IMR-90 (cell line): ENCODE data around the gene IL12RB1. TPM values are rescaled to one million over a fixed set of nuclear protein-coding genes. Genes with fewer than 3 reads are reported as not detected.

Experiments
- ATAC-seq: fragments of 200-7000 bp; cut with Tn5 transposase; 2 replicates; pipeline ENCODE4 v1.9.1; 2020; ENCODE audit warnings: low read depth, mild to moderate bottlenecking, moderate library complexity
- BruUV-seq: library from RNA; stranded (reverse); fragments of 400-500 nt; replicated peaks from 2 replicates; lab custom pipeline; 2021; lab: Mats Ljungman, UMichigan
- CTCF ChIA-PET: fragments of 300-600 bp; formaldehyde crosslinking; extraction: SDS; loops from one replicate; lab custom pipeline; 2021; ENCODE audit warnings: antibody characterized with exemption; lab: Yijun Ruan, JAX
- POLR2A ChIA-PET: fragments of 300-600 bp; sonication (Branson Sonifier 250); formaldehyde crosslinking; loops from one replicate; lab custom pipeline; 2022; ENCODE audit warnings: antibody characterized with exemption; ENCODE audit not compliant: unreplicated experiment; lab: Charles Lee
- DNase-seq: peaks from one replicate; pipeline ENCODE4 v3.0.0; 2013
- H2AFZ ChIP-seq: replicated peaks from 2 replicates; pipeline ENCODE3; 2013; ENCODE audit warnings: low read length, mild to moderate bottlenecking; ENCODE audit not compliant: poor library complexity
- H2AK5ac ChIP-seq: 2 replicates; pipeline ENCODE4 v1.6.1; 2013; ENCODE audit warnings: low read depth, low read length, inconsistent platforms
- H2AK9ac ChIP-seq: replicated peaks from 2 replicates; pipeline ENCODE3; 2013; ENCODE audit warnings: mild to moderate bottlenecking, low read depth, low read length, moderate library complexity; ENCODE audit not compliant: poor library complexity
- H2BK120ac ChIP-seq: 2 replicates; pipeline ENCODE4 v1.6.1; 2013; ENCODE audit warnings: low read depth, low read length, inconsistent platforms
- H2BK15ac ChIP-seq: 3 replicates; pipeline ENCODE4 v1.6.1; 2013; ENCODE audit warnings: low read depth, low read length, inconsistent platforms
- H2BK20ac ChIP-seq: 2 replicates; pipeline ENCODE4 v1.6.1; 2013; ENCODE audit warnings: low read depth, mild to moderate bottlenecking, inconsistent platforms, low read length, moderate library complexity
- H2BK5ac ChIP-seq: 2 replicates; pipeline ENCODE4 v1.6.1; 2013; ENCODE audit warnings: mild to moderate bottlenecking, low read depth, low read length, inconsistent platforms; ENCODE audit not compliant: poor library complexity, severe bottlenecking
- H3K14ac ChIP-seq: replicated peaks from 2 replicates; pipeline ENCODE4 v1.6.1; 2013; ENCODE audit warnings: low read depth, low read length, inconsistent platforms
- H3K18ac ChIP-seq: 2 replicates; pipeline ENCODE4 v1.6.1; 2013; ENCODE audit warnings: low read depth, low read length, control low read depth
- H3K23ac ChIP-seq: 2 replicates; pipeline ENCODE4 v1.6.1; 2013; ENCODE audit warnings: low read depth, low read length, inconsistent platforms
- H3K27ac ChIP-seq: 2 replicates; pipeline ENCODE4 v1.5.1; 2013; ENCODE audit warnings: mild to moderate bottlenecking, control low read depth, low read length; ENCODE audit not compliant: insufficient read depth
- H3K27me3 ChIP-seq: 2 replicates; pipeline ENCODE4 v1.6.1; 2013; ENCODE audit warnings: low read length; ENCODE audit not compliant: control insufficient read depth, insufficient read depth
- H3K36me3 ChIP-seq: 2 replicates; pipeline ENCODE4 v1.6.1; 2013; ENCODE audit warnings: low read length, mixed read lengths; ENCODE audit not compliant: control insufficient read depth, insufficient read depth
- H3K4ac ChIP-seq: 2 replicates; pipeline ENCODE4 v1.6.1; 2013; ENCODE audit warnings: low read depth, low read length, inconsistent platforms
- H3K4me1 ChIP-seq: 2 replicates; pipeline ENCODE4 v1.6.1; 2013; ENCODE audit warnings: low read length, mixed read lengths; ENCODE audit not compliant: control insufficient read depth, insufficient read depth
- H3K4me2 ChIP-seq: 2 replicates; pipeline ENCODE4 v1.6.1; 2013; ENCODE audit warnings: low read depth, mild to moderate bottlenecking, control low read depth, low read length, moderate library complexity
- H3K4me3 ChIP-seq: 2 replicates; pipeline ENCODE4 v1.5.1; 2013; ENCODE audit warnings: low read depth, mild to moderate bottlenecking, control low read depth, low read length, moderate library complexity; ENCODE audit not compliant: insufficient read depth
- H3K56ac ChIP-seq: 2 replicates; pipeline ENCODE4 v1.6.1; 2013; ENCODE audit warnings: low read length, inconsistent platforms; ENCODE audit not compliant: insufficient read depth; ENCODE audit errors: extremely low read depth
- H3K79me1 ChIP-seq, 2 experiments: 2 replicates each; pipeline ENCODE4 v1.6.1; 2013; ENCODE audit warnings: low read length in 2 of 2, inconsistent platforms in 1 of 2, low read depth in 1 of 2
- H3K9ac ChIP-seq: 2 replicates; pipeline ENCODE4 v1.6.1; 2013; ENCODE audit warnings: low read depth, low read length, control low read depth
- H3K9me1 ChIP-seq: 2 replicates; pipeline ENCODE4 v1.6.1; 2013; ENCODE audit warnings: low read length, inconsistent platforms; ENCODE audit not compliant: insufficient read depth
- H3K9me3 ChIP-seq: 2 replicates; pipeline ENCODE4 v1.6.1; 2013; ENCODE audit warnings: low read length; ENCODE audit not compliant: control insufficient read depth, insufficient read depth
- H4K20me1 ChIP-seq: 2 replicates; pipeline ENCODE4 v1.6.1; 2013; ENCODE audit warnings: low read length, inconsistent platforms; ENCODE audit not compliant: insufficient read depth
- H4K5ac ChIP-seq: 2 replicates; pipeline ENCODE4 v1.6.1; 2013; ENCODE audit warnings: mild to moderate bottlenecking, low read depth, low read length, control low read depth
- H4K8ac ChIP-seq, 2 experiments: 2 replicates each; pipeline ENCODE4 v1.6.1; 2013; ENCODE audit warnings: low read depth in 2 of 2, low read length in 2 of 2, control low read depth in 1 of 2, inconsistent platforms in 1 of 2
- H4K91ac ChIP-seq: 2 replicates; pipeline ENCODE4 v1.6.1; 2013; ENCODE audit warnings: low read depth, low read length, inconsistent platforms; ENCODE audit not compliant: insufficient read depth
- FOS ChIP-seq: fragments of 150-350 bp; IDR thresholded peaks from 2 replicates; pipeline ENCODE4 v1.6.1; 2016; ENCODE audit warnings: low read depth, low read length
- RAD21 ChIP-seq: IDR thresholded peaks from 2 replicates; pipeline ENCODE4 v1.6.1; 2012; ENCODE audit warnings: low read length, improper control_type of control experiment
- RCOR1 ChIP-seq: IDR thresholded peaks from 2 replicates; pipeline ENCODE4 v1.6.1; 2012; ENCODE audit warnings: mild to moderate bottlenecking, low read length, improper control_type of control experiment; ENCODE audit not compliant: insufficient replicate concordance
- WGBS, 2 experiments: methylation state at CpG; one replicate each; pipeline versions ENCODE4 v1.1.5 to v1.1.7; 2013; ENCODE audit warnings: missing lambda C conversion rate in 2 of 2; ENCODE audit not compliant: insufficient read length in 1 of 2; ENCODE audit errors: extremely low coverage in 2 of 2; 5-methylcytosine and 5-hydroxymethylcytosine counted together
- dilution Hi-C: fragments of 300-500 bp; cut with HindIII; formaldehyde crosslinking; loops from one replicate; pipeline ENCODE4 v1.14.3; 2018; ENCODE audit warnings: low sequenced_read_pairs; ENCODE audit not compliant: unreplicated experiment
- in situ Hi-C: fragments of 300-500 bp; cut with MboI; formaldehyde crosslinking; loops from 3 replicates; pipeline ENCODE4 v1.14.3; 2019; ENCODE audit warnings: low sequenced_read_pairs, inconsistent platforms, mixed read lengths
- intact Hi-C: fragments of 100-400 bp; cut with micrococcal nuclease; formaldehyde crosslinking; loops from 2 replicates; pipeline ENCODE4 v1.10.0; 2022
- polyA plus RNA-seq, 3 experiments: library from polyadenylated mRNA; depleted of rRNA; stranded (reverse); fragments of >200 nt; gene quantifications; 2 replicates each; pipeline ENCODE4 v1.2.3, GENCODE V29; 2012; ENCODE audit warnings: low replicate concordance in 1 of 3
- total RNA-seq: library from RNA; depleted of rRNA; stranded (reverse); fragments of >200 nt; gene quantifications from 2 replicates; pipeline ENCODE4 v1.2.3, GENCODE V29; 2012

IL12RB1 gene
- total and polyA plus RNA-seq, 2 of the 4 experiments (the other 2 are of a cell fraction) = not detected

GRCh38 chr19:18053576-18054219 is 33.0 kb downstream of the IL12RB1 start:
- TF ChIP-seq RCOR1 = peak; percentile 12
- peak; percentile 24; the same call in 1 of the 2 replicates for TF ChIP-seq FOS
- TF ChIP-seq RAD21 = no peak
- no peak overlapping the region for H3K9ac ChIP-seq
- intact Hi-C loops = no loop called here
- H2AFZ ChIP-seq = no peak overlapping the region
- WGBS, 2 experiments = 60% methylated on average over 1 of the region's 9 CpGs; no CpG with 5 or more reads in 1 of the 2 experiments
- H3K27me3 ChIP-seq = no peaks in the 10 kb centered on the region; the same call in 1 of the 2 replicates
- H3K79me1 ChIP-seq = no peaks in the 10 kb centered on the region
- no peak overlapping the region for H2BK20ac ChIP-seq
- in situ Hi-C loops = loop anchor here (25.0 kb wide), 1 partner anchor 116 kb away; the partner anchor contains the start of gene CCDC124
- peak; percentile 36 for ATAC-seq
- no TSS peak for BruUV-seq
- H3K4ac ChIP-seq = peak overlapping the region; percentile 11
- peak overlapping the region; percentile 9 for H2BK5ac ChIP-seq
- H4K8ac ChIP-seq = no peak overlapping the region
- H4K91ac ChIP-seq = no peak overlapping the region
- H3K4me3 ChIP-seq = no peak overlapping the region; the same call in 1 of the 2 replicates
- H2BK120ac ChIP-seq = peak overlapping the region; percentile 73; the same call in 1 of the 2 replicates
- no peak overlapping the region for H2BK15ac ChIP-seq
- no peak overlapping the region for H4K5ac ChIP-seq
- H2AK5ac ChIP-seq = no peak overlapping the region; the same call in 1 of the 2 replicates
- DNase-seq = peak; percentile 81
- POLR2A ChIA-PET = no interaction called here
- H3K9me1 ChIP-seq = no peaks in the 10 kb centered on the region
- H3K9me3 ChIP-seq = no peaks in the 10 kb centered on the region
- H3K23ac ChIP-seq = no peak overlapping the region
- H3K4me2 ChIP-seq = peak overlapping the region; percentile 28; the same call in 1 of the 2 replicates
- no peak overlapping the region for H3K27ac ChIP-seq
- no peak overlapping the region for H3K14ac ChIP-seq
- no peak overlapping the region for H2AK9ac ChIP-seq
- no peaks in the 10 kb centered on the region for H4K20me1 ChIP-seq
- H3K56ac ChIP-seq = no peak overlapping the region
- H3K18ac ChIP-seq = no peak overlapping the region
- H3K36me3 ChIP-seq = no peaks in the 10 kb centered on the region
- CTCF ChIA-PET = no interaction called here
- dilution Hi-C loops = no loop called here
- peaks cover 14% of the 10 kb centered on the region for H3K4me1 ChIP-seq
